CD4-positive, alpha-beta T cell (primary cell): ENCODE results near the gene IKZF2. TPM values are rescaled to one million over a fixed set of nuclear protein-coding genes. Genes with fewer than 3 reads are reported as not detected.

ENCODE experiments used
- ATAC-seq: fragments of 200-7000 bp; cut with Tn5 transposase; one replicate; pipeline ENCODE4 v1.10.0; 2022; ENCODE audit warnings: mild to moderate bottlenecking; ENCODE audit not compliant: poor library complexity
- CTCF ChIA-PET: fragments of 350-600 bp; sonication (Branson Sonifier 250); formaldehyde crosslinking; loops from one replicate; lab custom pipeline; 2021; ENCODE audit warnings: antibody characterized with exemption, inconsistent platforms; lab: Charles Lee
- POLR2A ChIA-PET: fragments of 350-600 bp; sonication (Branson Sonifier 250); formaldehyde crosslinking; loops from one replicate; lab custom pipeline; 2021; ENCODE audit warnings: antibody characterized with exemption, inconsistent platforms; lab: Charles Lee
- DNase-seq, 14 experiments: peaks; one replicate each; pipeline ENCODE4 v3.0.0-alpha.2; 2013 to 2020; ENCODE audit warnings: mixed read lengths in 2 of 14
- H3K27ac ChIP-seq, 2 donors: one replicate each; pipeline versions ENCODE4 v1.5.1 to v1.7.0; 2013; ENCODE audit warnings: low read length in 2 of 2, low read depth in 1 of 2, mild to moderate bottlenecking in 1 of 2
- H3K27me3 ChIP-seq, 2 experiments: 1 replicate in 1 of 2; 2 replicates in 1 of 2; pipeline versions ENCODE4 v1.6.1 to v1.7.0; 2013; ENCODE audit warnings: low read length in 2 of 2, control low read depth in 1 of 2, mild to moderate bottlenecking in 1 of 2, moderate library complexity in 1 of 2; ENCODE audit not compliant: insufficient read depth in 2 of 2, control insufficient read depth in 1 of 2
- H3K36me3 ChIP-seq: one replicate; pipeline ENCODE4 v1.6.1; 2013; ENCODE audit warnings: low read length, control low read depth; ENCODE audit not compliant: insufficient read depth
- H3K4me1 ChIP-seq: one replicate; pipeline ENCODE4 v1.6.1; 2013; ENCODE audit warnings: low read length, control low read depth; ENCODE audit not compliant: insufficient read depth
- H3K4me3 ChIP-seq: one replicate; pipeline ENCODE4 v1.5.1; 2013; ENCODE audit warnings: mild to moderate bottlenecking, low read length, moderate library complexity
- H3K9me3 ChIP-seq, 2 experiments: 1 replicate in 1 of 2; 2 replicates in 1 of 2; pipeline versions ENCODE4 v1.6.1 to v1.7.0; 2013; ENCODE audit warnings: low read length in 2 of 2, mild to moderate bottlenecking in 2 of 2, control low read depth in 1 of 2, moderate library complexity in 1 of 2; ENCODE audit not compliant: control insufficient read depth in 1 of 2, insufficient read depth in 1 of 2
- H3K27ac Mint-ChIP-seq: one replicate; pipeline ENCODE4 v1.8.0; 2020; ENCODE audit warnings: mixed read lengths
- H3K27me3 Mint-ChIP-seq: one replicate; pipeline ENCODE4 v1.8.0; 2021; ENCODE audit warnings: mixed read lengths
- H3K36me3 Mint-ChIP-seq: one replicate; pipeline ENCODE4 v1.8.0; 2021; ENCODE audit warnings: low read depth, mixed read lengths
- H3K4me1 Mint-ChIP-seq: one replicate; pipeline ENCODE4 v1.8.0; 2021; ENCODE audit warnings: low read depth, mixed read lengths
- H3K4me3 Mint-ChIP-seq: one replicate; pipeline ENCODE4 v1.8.0; 2020; ENCODE audit warnings: mild to moderate bottlenecking, mixed read lengths
- H3K9me3 Mint-ChIP-seq: one replicate; pipeline ENCODE4 v1.8.0; 2020; ENCODE audit warnings: mixed read lengths
- intact Hi-C, 2 experiments: fragments of 100-400 bp; cut with DNase I in 1 of 2; cut with micrococcal nuclease in 1 of 2; formaldehyde crosslinking; loops; one replicate each; pipeline versions ENCODE4 v1.15.1 to v1.9.0; 2023 to 2025; cut with DNase I, micrococcal nuclease
- total RNA-seq, 174 experiments: library from RNA in 2 of 174; stranded (reverse) in 2 of 174; gene quantifications; one replicate each; pipeline ENCODE4 v1.2.3 and lab custom pipeline; 2021 to 2026
- TF ChIP-seq, protein P1 (sequence below): fragments of 200-600 bp; IDR thresholded peaks from one replicate; pipeline ENCODE4 v1.8.0; 2022; ENCODE audit warnings: antibody characterized with exemption, mild to moderate bottlenecking

Gene IKZF2
- total RNA-seq, 2 experiments from 2014 or later = 8.7 to 8.9 TPM

- peaks cover 34% of the 10 kb centered on the region for H3K27me3 Mint-ChIP-seq
- peaks cover 4 to 14% of the 10 kb centered on the region in 2 experiments for H3K27me3 ChIP-seq
- ChIA-PET POLR2A (interaction anchor here (0.6 to 1.4 kb wide), 9 partner anchors 9 to 272 kb away, joined by 3 to 11 read pairs (median 4); partner anchors contain the start of gene SPAG16), CTCF (interaction anchor here (0.9 to 1.0 kb wide), 2 partner anchors 30 to 79 kb away, joined by 3 read pairs; no protein-coding TSS in a partner anchor)
- no peaks in the 10 kb centered on the region for H3K36me3 ChIP-seq
- peak overlapping the region; percentile 67 for H3K4me3 ChIP-seq
- ATAC-seq (no peak), DNase-seq (no peak)
- H3K4me1 Mint-ChIP-seq = peaks cover 57% of the 10 kb centered on the region
- TF ChIP-seq, protein P1, sequence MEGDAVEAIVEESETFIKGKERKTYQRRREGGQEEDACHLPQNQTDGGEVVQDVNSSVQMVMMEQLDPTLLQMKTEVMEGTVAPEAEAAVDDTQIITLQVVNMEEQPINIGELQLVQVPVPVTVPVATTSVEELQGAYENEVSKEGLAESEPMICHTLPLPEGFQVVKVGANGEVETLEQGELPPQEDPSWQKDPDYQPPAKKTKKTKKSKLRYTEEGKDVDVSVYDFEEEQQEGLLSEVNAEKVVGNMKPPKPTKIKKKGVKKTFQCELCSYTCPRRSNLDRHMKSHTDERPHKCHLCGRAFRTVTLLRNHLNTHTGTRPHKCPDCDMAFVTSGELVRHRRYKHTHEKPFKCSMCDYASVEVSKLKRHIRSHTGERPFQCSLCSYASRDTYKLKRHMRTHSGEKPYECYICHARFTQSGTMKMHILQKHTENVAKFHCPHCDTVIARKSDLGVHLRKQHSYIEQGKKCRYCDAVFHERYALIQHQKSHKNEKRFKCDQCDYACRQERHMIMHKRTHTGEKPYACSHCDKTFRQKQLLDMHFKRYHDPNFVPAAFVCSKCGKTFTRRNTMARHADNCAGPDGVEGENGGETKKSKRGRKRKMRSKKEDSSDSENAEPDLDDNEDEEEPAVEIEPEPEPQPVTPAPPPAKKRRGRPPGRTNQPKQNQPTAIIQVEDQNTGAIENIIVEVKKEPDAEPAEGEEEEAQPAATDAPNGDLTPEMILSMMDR = no peak
- no peaks in the 10 kb centered on the region for H3K9me3 ChIP-seq
- H3K9me3 Mint-ChIP-seq = no peaks in the 10 kb centered on the region
- intact Hi-C loops = no loop called here
- H3K4me3 Mint-ChIP-seq = peak overlapping the region; percentile 98
- H3K36me3 Mint-ChIP-seq = peaks cover 11% of the 10 kb centered on the region
- peak overlapping the region; percentile 93 for H3K27ac Mint-ChIP-seq
- H3K4me1 ChIP-seq = no peaks in the 10 kb centered on the region
- no peak overlapping the region for H3K27ac ChIP-seq
Observed at GRCh38 chr2:213149294-213149875, 2.0 kb downstream of the IKZF2 start.

- no peak for DNase-seq
- H3K27ac ChIP-seq = no peak overlapping the region
Observed at GRCh38 chr2:213148572-213149261, 2.7 kb downstream of the IKZF2 start.

GRCh38 chr2:213147538-213147937, 3.9 kb downstream of the IKZF2 start:
- Mint-ChIP-seq H3K9me3 (no peaks in the 10 kb centered on the region), H3K27me3 (peaks cover 26% of the 10 kb centered on the region), H3K4me3 (peak overlapping the region; percentile 98), H3K4me1 (peaks cover 42% of the 10 kb centered on the region), H3K27ac (peak overlapping the region; percentile 93), H3K36me3 (peaks cover 11% of the 10 kb centered on the region)
- Histone ChIP-seq H3K27ac (no peak overlapping the region), H3K4me1 (no peaks in the 10 kb centered on the region), H3K4me3 (peak overlapping the region; percentile 30), H3K9me3 (no peaks in the 10 kb centered on the region), H3K27me3 (peaks cover 4 to 12% of the 10 kb centered on the region in 2 experiments), H3K36me3 (no peaks in the 10 kb centered on the region)
- intact Hi-C loops = no loop called here
- ATAC-seq = no peak
- CTCF ChIA-PET = interaction anchor here (0.8 to 0.9 kb wide), 2 partner anchors 9 to 10 kb away, joined by 3 read pairs; no protein-coding TSS in a partner anchor
- DNase-seq = peak in 3 of 14 experiments; percentile 32 to 57 (median 46)
- TF ChIP-seq, protein P1 = no peak
- POLR2A ChIA-PET = interaction anchor here (0.9 to 1.0 kb wide), 2 partner anchors 46 to 90 kb away, joined by 3 to 4 read pairs; no protein-coding TSS in a partner anchor

More at GRCh38 chr2:213148572-213149261, 2.7 kb downstream of the IKZF2 start:
- intact Hi-C loops = no loop called here
- Mint-ChIP-seq H3K36me3 (peaks cover 11% of the 10 kb centered on the region), H3K27me3 (peaks cover 32% of the 10 kb centered on the region), H3K9me3 (no peaks in the 10 kb centered on the region), H3K4me1 (peaks cover 54% of the 10 kb centered on the region), H3K4me3 (peak overlapping the region; percentile 98), H3K27ac (peak overlapping the region; percentile 93)
- H3K36me3 ChIP-seq = no peaks in the 10 kb centered on the region
- H3K4me3 ChIP-seq = peak overlapping the region; percentile 67
- H3K4me1 ChIP-seq = no peaks in the 10 kb centered on the region
- peaks cover 4 to 12% of the 10 kb centered on the region in 2 experiments for H3K27me3 ChIP-seq
- no peaks in the 10 kb centered on the region for H3K9me3 ChIP-seq
- no peak for ATAC-seq
- TF ChIP-seq, protein P1 = no peak
- ChIA-PET CTCF (interaction anchor here (0.9 kb wide), 2 partner anchors 29 to 79 kb away, joined by 3 read pairs; no protein-coding TSS in a partner anchor), POLR2A (interaction anchor here (0.6 to 1.4 kb wide), 8 partner anchors 33 to 272 kb away, joined by 3 to 11 read pairs (median 4); partner anchors contain the start of gene SPAG16)
